Stomach smooth muscle (tissue), 2 donors: ENCODE measurements around the gene OR2L8.

Experiments used
- H3K27ac ChIP-seq: one replicate; pipeline ENCODE4 v1.7.0; 2013; ENCODE audit warnings: mild to moderate bottlenecking, low read length, inconsistent platforms
- H3K27me3 ChIP-seq, 2 donors: one replicate each; pipeline ENCODE4 v1.7.0; 2013; ENCODE audit warnings: low read length in 2 of 2; ENCODE audit not compliant: insufficient read depth in 2 of 2, control insufficient read depth in 1 of 2
- H3K36me3 ChIP-seq, 2 donors: one replicate each; pipeline ENCODE4 v1.7.0; 2013; ENCODE audit warnings: low read length in 2 of 2; ENCODE audit not compliant: control insufficient read depth in 2 of 2, insufficient read depth in 2 of 2
- H3K4me1 ChIP-seq: one replicate; pipeline ENCODE4 v1.7.0; 2013; ENCODE audit warnings: low read length; ENCODE audit not compliant: control insufficient read depth, insufficient read depth
- H3K4me3 ChIP-seq, 2 donors: one replicate each; pipeline ENCODE4 v1.7.0; 2013; ENCODE audit warnings: low read length in 2 of 2
- H3K9ac ChIP-seq, 2 donors: one replicate each; pipeline ENCODE4 v1.7.0; 2013; ENCODE audit warnings: low read length in 2 of 2, mild to moderate bottlenecking in 1 of 2
- H3K9me3 ChIP-seq, 2 donors: one replicate each; pipeline ENCODE4 v1.7.0; 2013; ENCODE audit warnings: low read length in 2 of 2; ENCODE audit not compliant: control insufficient read depth in 2 of 2
- donor health status: healthy.
- donor health status: Pancreatic carcinoma.

Gene OR2L8, protein sequence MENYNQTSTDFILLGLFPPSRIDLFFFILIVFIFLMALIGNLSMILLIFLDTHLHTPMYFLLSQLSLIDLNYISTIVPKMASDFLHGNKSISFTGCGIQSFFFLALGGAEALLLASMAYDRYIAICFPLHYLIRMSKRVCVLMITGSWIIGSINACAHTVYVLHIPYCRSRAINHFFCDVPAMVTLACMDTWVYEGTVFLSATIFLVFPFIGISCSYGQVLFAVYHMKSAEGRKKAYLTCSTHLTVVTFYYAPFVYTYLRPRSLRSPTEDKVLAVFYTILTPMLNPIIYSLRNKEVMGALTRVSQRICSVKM

DNA sequence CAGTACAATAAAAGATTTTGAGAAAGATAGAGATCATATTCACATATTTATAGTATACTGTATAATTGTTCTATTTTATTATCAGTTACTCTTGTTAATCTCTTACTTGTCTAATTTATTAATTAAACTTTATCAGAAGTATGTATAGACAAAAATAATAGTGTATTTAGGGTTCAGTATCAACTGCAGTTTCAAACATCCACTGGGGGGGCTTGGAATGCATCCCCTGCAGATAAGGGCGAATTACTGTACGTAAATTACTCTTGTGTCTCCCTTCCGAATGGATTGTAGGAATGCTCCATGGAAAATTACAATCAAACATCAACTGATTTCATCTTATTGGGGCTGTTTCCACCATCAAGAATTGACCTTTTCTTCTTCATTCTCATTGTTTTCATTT lies at the start of gene OR2L8:
TSS of gene OR2L8 (plus strand) at position 301 of the 400 bp plus-strand sequence. CDS start at position 301, 0 bp downstream.
- H3K36me3 ChIP-seq = no peaks in the 10 kb centered on the region
- H3K27me3 ChIP-seq = no peaks in the 10 kb centered on the region
- no peak within 1 kb of the TSS for H3K9ac ChIP-seq
- no peaks in the 10 kb centered on the region for H3K4me1 ChIP-seq
- H3K27ac ChIP-seq = no peak within 1 kb of the TSS
- peaks cover 0 to 5% of the 10 kb centered on the region in 2 donors for H3K9me3 ChIP-seq
- no peak within 1 kb of the TSS for H3K4me3 ChIP-seq

GRCh38 chr1:247904122-247904521 lies 44.5 kb upstream of the OR2L8 start:
- no peak overlapping the region for H3K9ac ChIP-seq
- no peaks in the 10 kb centered on the region for H3K27me3 ChIP-seq
- no peaks in the 10 kb centered on the region for H3K9me3 ChIP-seq
- no peak overlapping the region for H3K27ac ChIP-seq
- no peaks in the 10 kb centered on the region for H3K36me3 ChIP-seq
- H3K4me1 ChIP-seq = no peaks in the 10 kb centered on the region
- no peak overlapping the region for H3K4me3 ChIP-seq

- H3K36me3 ChIP-seq = no peaks in the 10 kb centered on the region
- no peak overlapping the region for H3K27ac ChIP-seq
- H3K9ac ChIP-seq = no peak overlapping the region
- no peaks in the 10 kb centered on the region for H3K9me3 ChIP-seq
- H3K4me1 ChIP-seq = no peaks in the 10 kb centered on the region
- H3K4me3 ChIP-seq = no peak overlapping the region
- no peaks in the 10 kb centered on the region for H3K27me3 ChIP-seq
Observed at GRCh38 chr1:247905181-247905580, 43.5 kb upstream of the OR2L8 start.

GRCh38 chr1:247905910-247906503 lies 42.7 kb upstream of the OR2L8 start:
- Histone ChIP-seq H3K9ac (no peak overlapping the region), H3K36me3 (no peaks in the 10 kb centered on the region), H3K27me3 (no peaks in the 10 kb centered on the region), H3K4me1 (no peaks in the 10 kb centered on the region), H3K27ac (no peak overlapping the region), H3K9me3 (no peaks in the 10 kb centered on the region), H3K4me3 (no peak overlapping the region)

- Histone ChIP-seq H3K27me3 (no peaks in the 10 kb centered on the region), H3K36me3 (no peaks in the 10 kb centered on the region), H3K4me3 (no peak overlapping the region), H3K9ac (no peak overlapping the region), H3K9me3 (no peaks in the 10 kb centered on the region), H3K4me1 (no peaks in the 10 kb centered on the region), H3K27ac (no peak overlapping the region)
Observed at GRCh38 chr1:247906504-247907047, 42.1 kb upstream of the OR2L8 start.

DNA sequence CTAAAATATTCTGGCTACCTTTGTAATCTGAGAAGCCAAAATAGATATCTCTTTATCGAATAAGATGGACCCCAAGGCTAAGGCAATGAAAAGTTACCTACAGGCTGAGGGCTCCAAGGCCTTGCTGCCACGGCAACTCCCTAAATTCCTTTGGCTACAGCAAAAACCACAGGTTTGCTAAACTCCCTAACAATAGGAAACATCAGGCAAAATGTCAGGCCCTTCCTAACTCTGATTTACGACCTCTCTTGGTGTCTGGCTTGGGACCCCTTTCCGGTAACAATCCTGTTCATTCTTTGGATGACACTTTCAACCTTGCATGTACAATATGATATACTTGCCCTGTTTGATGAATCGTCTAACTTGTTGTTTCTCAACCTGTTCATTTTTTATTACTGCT lies 39.9 kb upstream of the OR2L8 start:
- H3K36me3 ChIP-seq = no peaks in the 10 kb centered on the region
- no peaks in the 10 kb centered on the region for H3K27me3 ChIP-seq
- H3K9me3 ChIP-seq = no peaks in the 10 kb centered on the region
- H3K9ac ChIP-seq = no peak overlapping the region
- no peaks in the 10 kb centered on the region for H3K4me1 ChIP-seq
- no peak overlapping the region for H3K4me3 ChIP-seq
- no peak overlapping the region for H3K27ac ChIP-seq

GRCh38 chr1:247913786-247914185 lies 34.9 kb upstream of the OR2L8 start:
- H3K4me3 ChIP-seq = no peak overlapping the region
- peaks cover 0 to 3% of the 10 kb centered on the region in 2 donors for H3K27me3 ChIP-seq
- no peak overlapping the region for H3K9ac ChIP-seq
- H3K4me1 ChIP-seq = no peaks in the 10 kb centered on the region
- no peaks in the 10 kb centered on the region for H3K9me3 ChIP-seq
- no peak overlapping the region for H3K27ac ChIP-seq
- no peaks in the 10 kb centered on the region for H3K36me3 ChIP-seq

- H3K9me3 ChIP-seq = no peaks in the 10 kb centered on the region
- H3K4me1 ChIP-seq = no peaks in the 10 kb centered on the region
- H3K27me3 ChIP-seq = peaks cover 0 to 3% of the 10 kb centered on the region in 2 donors
- no peak overlapping the region for H3K27ac ChIP-seq
- no peaks in the 10 kb centered on the region for H3K36me3 ChIP-seq
- no peak overlapping the region for H3K9ac ChIP-seq
- no peak overlapping the region for H3K4me3 ChIP-seq
Observed at GRCh38 chr1:247914941-247915662, 33.6 kb upstream of the OR2L8 start.

- no peaks in the 10 kb centered on the region for H3K9me3 ChIP-seq
- H3K4me3 ChIP-seq = no peak within 1 kb of the TSS
- H3K9ac ChIP-seq = no peak within 1 kb of the TSS
- H3K27ac ChIP-seq = no peak within 1 kb of the TSS
- H3K4me1 ChIP-seq = no peaks in the 10 kb centered on the region
- H3K27me3 ChIP-seq = peaks cover 0 to 3% of the 10 kb centered on the region in 2 donors
- H3K36me3 ChIP-seq = no peaks in the 10 kb centered on the region
Observed at GRCh38 chr1:247919952-247920351, 28.7 kb upstream of the OR2L8 start, which contains the start of gene OR2T8. OR2T8 (plus strand) TSS chr1:247920252; CDS start chr1:247921018, 766 bp downstream.

DNA sequence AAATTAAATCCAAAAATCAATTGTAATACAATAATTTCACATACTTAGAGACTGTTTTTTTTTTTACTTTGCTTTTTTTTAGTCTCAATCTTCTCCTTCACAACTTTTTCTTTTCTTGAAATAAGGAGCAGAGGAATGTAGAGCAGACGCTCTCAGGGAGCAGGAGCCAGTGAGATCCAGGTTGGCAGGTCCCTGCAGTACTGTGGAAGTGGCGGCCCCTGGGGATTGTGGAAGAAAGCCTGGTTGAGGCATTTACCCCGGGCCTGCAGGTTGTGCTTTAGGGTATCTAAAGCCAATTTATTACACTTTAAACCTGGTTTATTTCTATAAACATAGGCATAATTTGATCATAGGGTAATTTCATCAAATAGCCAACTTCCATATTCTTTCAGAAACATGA lies 24.7 kb upstream of the OR2L8 start:
- no peak overlapping the region for H3K9ac ChIP-seq

More for the DNA sequence above, 24.7 kb upstream of the OR2L8 start:
- Histone ChIP-seq H3K4me1 (no peaks in the 10 kb centered on the region), H3K27me3 (no peaks in the 10 kb centered on the region), H3K36me3 (no peaks in the 10 kb centered on the region), H3K9me3 (no peaks in the 10 kb centered on the region), H3K27ac (no peak overlapping the region), H3K4me3 (no peak overlapping the region)
